K562 (cell line): ENCODE data around the gene COA3. TPM values are rescaled to one million over a fixed set of nuclear protein-coding genes. Genes with fewer than 3 reads are reported as not detected.

Experiments
- DIDO1 ChIP-seq: fragments of 450-650 bp; IDR thresholded peaks from 2 replicates; pipeline ENCODE4 v1.6.1; 2016; ENCODE audit warnings: low read depth, missing biosample characterization, missing genetic modification characterization
- EP300 ChIP-seq: IDR thresholded peaks from 2 replicates; pipeline ENCODE4 v1.6.1; 2012; ENCODE audit warnings: low read length, improper control_type of control experiment
- GTF2F1 ChIP-seq: IDR thresholded peaks from 2 replicates; pipeline ENCODE4 v1.6.1; 2011; ENCODE audit warnings: low read depth, low read length, improper control_type of control experiment
- HNRNPL ChIP-seq: fragments of 200-400 bp; formaldehyde crosslinking; IDR thresholded peaks from 2 replicates; pipeline ENCODE4 v1.6.1; 2017; ENCODE audit warnings: low read depth, mild to moderate bottlenecking, low read length
- MBD2 ChIP-seq: sonication (generic); IDR thresholded peaks from 2 replicates; pipeline ENCODE4 v1.6.1; 2016; ENCODE audit warnings: low read depth, borderline replicate concordance
- NONO ChIP-seq, 2 experiments: fragments of 200-400 bp in 1 of 2; fragments of 450-650 bp in 1 of 2; formaldehyde crosslinking in 1 of 2; IDR thresholded peaks; 2 replicates each; pipeline ENCODE4 v1.6.1; 2017; ENCODE audit warnings: low read depth in 2 of 2, mild to moderate bottlenecking in 2 of 2, moderate library complexity in 2 of 2, low read length in 1 of 2
- PHF20 ChIP-seq: fragments of 450-650 bp; IDR thresholded peaks from 2 replicates; pipeline ENCODE4 v1.6.1; 2018; ENCODE audit not compliant: partially characterized antibody
- PKNOX1 ChIP-seq: fragments of 450-650 bp; IDR thresholded peaks from 2 replicates; pipeline ENCODE4 v1.6.1; 2016
- POLR2H ChIP-seq: IDR thresholded peaks from 2 replicates; pipeline ENCODE4 v1.6.1; 2016; ENCODE audit warnings: missing genetic modification characterization, low read depth, mild to moderate bottlenecking, control low read depth, missing compliant biosample characterization, moderate library complexity
- PRDM10 ChIP-seq: fragments of 450-650 bp; IDR thresholded peaks from 2 replicates; pipeline ENCODE4 v1.6.1; 2018; ENCODE audit not compliant: partially characterized antibody
- RBBP5 ChIP-seq: fragments of 200-600 bp; sonication (generic); IDR thresholded peaks from 2 replicates; pipeline ENCODE4 v1.6.1; 2012; ENCODE audit warnings: borderline replicate concordance, mild to moderate bottlenecking, low read length, control low read depth, inconsistent platforms; ENCODE audit not compliant: insufficient read depth, poor library complexity, severe bottlenecking
- SMAD3 ChIP-seq: fragments of 450-650 bp; formaldehyde crosslinking; conservative IDR thresholded peaks from 2 replicates; pipeline ENCODE4 v1.4.0; 2020; ENCODE audit warnings: mild to moderate bottlenecking
- SMAD4 ChIP-seq: fragments of 250-450 bp; sonication (Bioruptor Pico); conservative IDR thresholded peaks from 2 replicates; pipeline ENCODE4 v1.8.0; 2021; ENCODE audit warnings: inconsistent platforms, mild to moderate bottlenecking, moderate library complexity
- TBP ChIP-seq: optimal IDR thresholded peaks from 2 replicates; pipeline ENCODE3; 2011; ENCODE audit warnings: low read depth, low read length, improper control_type of control experiment
- TCF7 ChIP-seq: sonication (generic); IDR thresholded peaks from 2 replicates; pipeline ENCODE4 v1.6.1; 2016; ENCODE audit warnings: antibody characterized with exemption, borderline replicate concordance
- TEAD4 ChIP-seq, 2 experiments: sonication (generic) in 1 of 2; formaldehyde crosslinking in 1 of 2; IDR thresholded peaks; 2 replicates each; pipeline versions ENCODE4 v1.6.1 to v1.8.0; 2012 to 2022; ENCODE audit warnings: borderline replicate concordance in 1 of 2, inconsistent platforms in 1 of 2, low read length in 1 of 2, mild to moderate bottlenecking in 1 of 2, missing genetic modification reagents in 1 of 2
- YY1 ChIP-seq, 3 experiments: IDR thresholded peaks; 2 replicates each; pipeline ENCODE4 v1.6.1; 2011; ENCODE audit warnings: low read length in 2 of 3, mild to moderate bottlenecking in 2 of 3, moderate library complexity in 2 of 3, borderline replicate concordance in 1 of 3, control low read depth in 1 of 3, low read depth in 1 of 3; ENCODE audit not compliant: insufficient read depth in 3 of 3, insufficient replicate concordance in 2 of 3, control insufficient read depth in 1 of 3, insufficient read length in 1 of 3; ENCODE audit errors: extremely low read depth in 1 of 3
- ZNF41 ChIP-seq: fragments of 250-450 bp; sonication (Bioruptor Pico); conservative IDR thresholded peaks from 2 replicates; pipeline ENCODE4 v1.4.0; 2020; ENCODE audit warnings: mild to moderate bottlenecking
- polyA plus RNA-seq, 8 experiments: library from polyadenylated mRNA; depleted of rRNA in 4 of 8; stranded (reverse) in 5 of 8; unstranded in 3 of 8; fragments of >200 nt; fragmentation: Nextera tagmentation in 2 of 8; fragmentation: Illumina TruSeq in 1 of 8; extraction: Ambion mirVana in 2 of 8; extraction: Trizol in 1 of 8; gene quantifications; 2 replicates each; pipeline versions ENCODE4 v1.2.1 to v1.2.3, GENCODE V29; 2011 to 2014; ENCODE audit warnings: inconsistent platforms in 1 of 8, missing spikeins in 1 of 8
- total RNA-seq, 7 experiments: library from RNA; depleted of rRNA in 6 of 7; stranded (reverse); fragments of >200 nt in 6 of 7; fragmentation: Illumina TruSeq in 2 of 7; extraction: Trizol in 2 of 7; gene quantifications; 2 replicates each; pipeline versions ENCODE4 v1.2.1 to v1.2.3, GENCODE V29; 2011 to 2021; ENCODE audit warnings: low replicate concordance in 1 of 7

The COA3 gene
- total and polyA plus RNA-seq, 9 of the 15 experiments (the other 6 are each of a cell fraction or from before 2014, with no cell fraction given): 49.6 to 153 (median 61.4) TPM

GRCh38 chr17:42773290-42774035 is 25.0 kb downstream of the COA3 start, which contains the start of gene VPS25 (continued):
- TF ChIP-seq PKNOX1 (peak; percentile 78), TCF7 (peak; percentile 87), HNRNPL (no peak), DIDO1 (peak; percentile 83), PRDM10 (peak; percentile 15), SMAD4 (peak; percentile 50; the same call in 1 of the 2 replicates), GTF2F1 (peak; percentile 68; the same call in 1 of the 2 replicates), TEAD4 (IDR thresholded peaks at IDR 0.05; ENCODE audit: low read length) (peak; percentile 43; the same call in 1 of the 2 replicates), TEAD4 (CRISPR knock-in tag; IDR thresholded peaks at IDR 0.05; ENCODE audit: borderline replicate concordance) (no peak), RBBP5 (peak; percentile 90), ZNF41 (CRISPR knock-in tag) (peak; percentile 26; the same call in 1 of the 2 replicates), PHF20 (peak; percentile 97), YY1 (IDR thresholded peaks at IDR 0.05; ENCODE audit: borderline replicate concordance in 1 of 3, control insufficient read depth in 1 of 3, extremely low read depth in 1 of 3, insufficient read depth in 3 of 3, insufficient read length in 1 of 3, insufficient replicate concordance in 2 of 3, low read depth in 1 of 3, low read length in 2 of 3) (peak in 2 of 3 experiments; percentile 77 to 87), NONO (IDR thresholded peaks at IDR 0.05; ENCODE audit: low read depth in 2 of 2, low read length in 1 of 2) (peak in 1 of 2 experiments; percentile 68; a peak in 1 of 4 replicates), SMAD3 (CRISPR knock-in tag) (peak; percentile 57; the same call in 1 of the 2 replicates), MBD2 (0 out of 2 replicates have a peak, but pooled peaks have one; percentile 39), POLR2H (tag) (peak; percentile 80), TBP (peak; percentile 92), EP300 (peak; percentile 22; the same call in 1 of the 2 replicates)
